Urothelium cell line (cell line): ENCODE measurements around the gene TBC1D22A.
A peak's percentile ranks its signal among the peaks of the same experiment; 100 is the strongest.
"Not testable (repeated sequence)": the region's sequence is repeated elsewhere in the genome, so short reads cannot be mapped to it uniquely, and the experiment has no call there.

Experiments used
- DNase-seq: peaks from one replicate; pipeline ENCODE4 v3.0.0; 2011; ENCODE audit warnings: low spot score, mixed read lengths
- FAIRE-seq: peaks from 2 replicates; lab custom pipeline; 2011; peaks lifted over from hg19 to GRCh38; lab: Jason Lieb, UNC

The TBC1D22A gene

GRCh38 chr22:47124451-47124881 is 362.0 kb downstream of the TBC1D22A start:
- no peak for FAIRE-seq

GRCh38 chr22:47124961-47125360 is 362.5 kb downstream of the TBC1D22A start:
- FAIRE-seq (no peak), DNase-seq (no peak)

More at GRCh38 chr22:47124451-47124881, 362.0 kb downstream of the TBC1D22A start:
- DNase-seq: no peak

GRCh38 chr22:47125603-47126002 is 363.2 kb downstream of the TBC1D22A start:
- peak; percentile 50 for DNase-seq
- FAIRE-seq: no peak

GRCh38 chr22:47126344-47126811 is 363.9 kb downstream of the TBC1D22A start:
- no peak for FAIRE-seq

GRCh38 chr22:47127441-47127871 is 365.0 kb downstream of the TBC1D22A start:
- FAIRE-seq (no peak), DNase-seq (peak; percentile 25)

More at GRCh38 chr22:47126344-47126811, 363.9 kb downstream of the TBC1D22A start:
- no peak for DNase-seq

GRCh38 chr22:47128216-47128615 is 365.8 kb downstream of the TBC1D22A start:
- FAIRE-seq (no peak), DNase-seq (no peak)

- DNase-seq (no peak), FAIRE-seq (no peak)
Observed at GRCh38 chr22:47128622-47129215, 366.3 kb downstream of the TBC1D22A start.

- DNase-seq (peak; percentile 40), FAIRE-seq (no peak)
Observed at GRCh38 chr22:47129902-47130635, 367.6 kb downstream of the TBC1D22A start.

GRCh38 chr22:47130883-47131631 is 368.6 kb downstream of the TBC1D22A start:
- DNase-seq (no peak), FAIRE-seq (no peak)

GRCh38 chr22:47131632-47132427 is 369.4 kb downstream of the TBC1D22A start:
- FAIRE-seq: no peak
- DNase-seq: no peak

GRCh38 chr22:47132428-47132825 is 370.0 kb downstream of the TBC1D22A start:
- FAIRE-seq: peak; percentile 9

GRCh38 chr22:47133061-47133969 is 370.9 kb downstream of the TBC1D22A start:
- DNase-seq (no peak), FAIRE-seq (no peak)

More at GRCh38 chr22:47132428-47132825, 370.0 kb downstream of the TBC1D22A start:
- no peak for DNase-seq

GRCh38 chr22:47134222-47134621 is 371.8 kb downstream of the TBC1D22A start:
- FAIRE-seq (no peak), DNase-seq (no peak)

GRCh38 chr22:47135338-47135737 is 372.9 kb downstream of the TBC1D22A start:
- no peak for DNase-seq
- no peak for FAIRE-seq

GRCh38 chr22:47136050-47136449 is 373.6 kb downstream of the TBC1D22A start:
- no peak for FAIRE-seq
- DNase-seq: no peak

- FAIRE-seq (peak; percentile 20), DNase-seq (no peak)
Observed at GRCh38 chr22:47136671-47137070, 374.2 kb downstream of the TBC1D22A start.

- no peak for FAIRE-seq
- no peak for DNase-seq
Observed at GRCh38 chr22:47139013-47139789, 376.8 kb downstream of the TBC1D22A start.

GRCh38 chr22:47139790-47140119 is 377.3 kb downstream of the TBC1D22A start:
- FAIRE-seq (no peak), DNase-seq (no peak)

- FAIRE-seq: not testable (repeated sequence)
Observed at GRCh38 chr22:47140975-47141374, 378.5 kb downstream of the TBC1D22A start.

More at GRCh38 chr22:47140975-47141374, 378.5 kb downstream of the TBC1D22A start:
- DNase-seq: not testable (repeated sequence)
